Activated CD4-positive, alpha-beta T cell treated with anti-CD3 and anti-CD28 coated beads, Interleukin-2, amount 50 U/mL, for 48 hours (primary cell): ENCODE measurements around the gene KLF17.

Experiments
- DNase-seq, 2 experiments: peaks; one replicate each; pipeline ENCODE4 v3.0.0-alpha.2; 2020

Gene KLF17

DNA sequence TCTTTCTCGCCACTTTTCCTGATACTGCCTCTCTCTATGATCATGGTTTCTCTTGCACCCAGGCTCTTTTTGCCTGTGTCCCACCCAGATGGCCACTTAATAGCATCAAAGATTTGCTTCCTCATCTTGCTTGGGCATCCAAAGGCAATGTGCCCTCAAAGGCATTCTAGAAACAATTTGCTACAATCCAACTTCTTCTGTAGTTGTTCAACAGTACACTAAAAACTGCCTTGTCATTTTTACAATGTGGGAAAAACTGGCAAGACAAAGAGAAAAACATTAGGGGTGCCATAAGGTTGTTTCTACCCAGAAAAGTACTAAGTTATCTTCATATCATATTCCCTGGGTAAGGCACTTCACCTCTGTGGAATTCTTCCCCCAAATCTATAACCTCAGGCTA, 39.3 kb downstream of the KLF17 start:
- DNase-seq: no peak

DNA sequence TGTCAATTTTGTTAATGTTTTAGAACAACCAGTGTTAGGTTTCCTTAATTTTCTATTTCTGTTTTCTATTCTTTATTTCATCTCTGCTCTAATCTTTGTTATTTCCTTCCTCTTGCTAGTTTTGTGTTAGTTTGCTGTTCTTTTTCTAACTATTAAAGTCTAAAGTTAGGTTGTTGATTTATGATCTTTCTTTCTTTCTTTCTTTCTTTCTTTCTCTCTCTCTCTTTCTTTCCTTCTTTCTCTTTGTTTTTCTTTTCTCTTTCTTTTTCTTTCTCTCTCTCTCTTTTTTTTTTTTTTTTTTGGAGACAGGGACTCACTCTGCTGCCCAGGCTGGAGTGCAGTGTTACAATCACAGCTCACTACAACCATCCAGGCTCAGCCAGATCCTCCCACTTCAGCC, 40.2 kb downstream of the KLF17 start:
- no peak for DNase-seq

DNA sequence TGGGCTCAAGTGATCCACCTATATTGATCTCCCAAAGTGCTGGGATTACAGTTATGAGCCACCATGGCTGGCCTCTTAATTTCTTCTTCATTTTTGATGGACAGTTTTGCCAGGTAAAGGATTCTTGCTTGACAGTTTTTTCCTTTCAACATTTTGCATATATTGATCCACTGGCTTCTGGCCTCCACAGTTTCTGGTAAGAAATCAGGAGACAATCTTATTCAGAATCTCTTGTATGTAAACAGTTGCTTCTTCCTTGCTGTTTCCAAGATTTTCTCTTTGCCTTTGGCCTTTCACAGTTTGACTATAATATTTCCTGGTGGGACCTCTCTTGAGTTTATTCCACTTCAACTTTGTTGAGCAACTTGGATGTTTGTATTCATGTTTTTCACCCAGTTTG, 42.9 kb downstream of the KLF17 start:
- DNase-seq: no peak

DNA sequence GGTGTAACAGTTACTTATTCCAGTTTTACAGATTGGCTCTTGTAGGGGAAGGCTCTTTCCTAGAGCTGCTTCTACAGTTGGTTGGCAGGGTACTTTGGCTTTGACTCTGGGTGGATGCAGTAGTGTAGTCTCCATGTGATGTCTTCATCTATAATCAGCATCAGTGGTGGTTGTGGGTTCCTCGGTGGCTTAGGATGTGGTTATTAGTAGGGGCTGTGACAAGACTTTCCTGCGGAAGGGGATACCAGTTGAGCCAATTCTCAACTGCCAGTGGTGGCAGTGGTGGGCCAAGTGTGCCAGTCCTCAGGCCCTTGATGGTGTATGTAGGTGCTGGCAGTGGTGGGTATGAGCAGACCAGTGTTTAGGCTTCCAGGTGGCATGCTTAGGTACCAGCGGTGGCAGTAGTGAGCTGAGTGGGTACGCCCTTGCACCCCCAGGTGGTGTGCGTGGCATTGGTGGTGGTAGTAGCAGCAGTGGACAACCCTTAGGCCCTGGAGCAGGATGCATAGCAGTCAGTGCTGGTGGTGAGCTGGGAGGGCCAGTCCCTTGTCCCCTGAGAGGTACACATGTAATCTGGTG, 50.0 kb downstream of the KLF17 start:
- no peak for DNase-seq

DNA sequence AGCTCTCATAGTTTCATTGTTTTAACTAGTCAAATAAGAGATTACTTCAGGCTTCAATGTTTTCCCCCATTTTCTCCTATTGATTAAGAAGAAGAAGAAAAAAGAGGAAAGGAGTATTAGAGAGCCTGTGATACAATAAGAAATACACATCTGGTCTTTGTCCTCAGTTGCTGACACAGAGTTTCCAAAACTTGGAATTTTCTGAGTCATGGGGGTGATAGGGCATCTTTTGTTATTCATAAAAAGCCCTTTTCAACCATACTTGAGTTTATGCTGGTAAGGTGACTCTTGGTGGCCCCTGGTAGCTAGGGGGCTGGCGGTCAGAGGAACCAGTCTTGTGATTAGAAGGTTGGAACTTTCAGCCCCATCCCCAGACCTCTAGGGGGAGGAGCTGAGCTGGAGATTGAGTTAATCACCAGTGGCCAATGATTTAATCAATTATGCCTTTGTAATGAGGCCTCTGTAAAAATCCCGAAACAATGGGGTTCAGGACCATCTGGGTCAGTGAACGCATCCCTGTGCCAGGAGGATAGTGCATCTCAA, 51.7 kb downstream of the KLF17 start:
- DNase-seq: no peak

DNA sequence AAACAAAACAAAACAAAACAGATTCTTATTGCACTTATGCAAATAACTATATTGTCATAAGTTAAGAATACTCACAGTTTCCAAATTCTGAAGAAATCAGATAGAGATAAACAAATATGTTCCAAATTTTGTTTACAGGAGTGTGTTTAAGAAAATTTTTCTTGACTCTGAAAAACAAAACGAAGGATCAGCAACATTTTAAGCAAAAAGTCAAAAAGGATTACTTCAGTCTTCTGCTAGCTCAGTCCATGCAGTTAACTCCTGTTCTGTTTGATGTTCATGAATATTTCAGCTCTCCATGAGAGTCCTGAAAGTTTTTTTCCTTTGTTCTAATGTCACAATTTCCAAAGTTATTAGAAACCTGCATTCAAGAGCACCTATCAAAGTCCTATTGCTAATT, 56.0 kb downstream of the KLF17 start:
- no peak for DNase-seq
